ENCODE data around the gene USE1. TPM values are rescaled to one million over a fixed set of nuclear protein-coding genes. Genes with fewer than 3 reads are reported as not detected.
"Not testable (repeated sequence)": the region's sequence is repeated elsewhere in the genome, so short reads cannot be mapped to it uniquely, and the experiment has no call there.

Gene USE1, protein sequence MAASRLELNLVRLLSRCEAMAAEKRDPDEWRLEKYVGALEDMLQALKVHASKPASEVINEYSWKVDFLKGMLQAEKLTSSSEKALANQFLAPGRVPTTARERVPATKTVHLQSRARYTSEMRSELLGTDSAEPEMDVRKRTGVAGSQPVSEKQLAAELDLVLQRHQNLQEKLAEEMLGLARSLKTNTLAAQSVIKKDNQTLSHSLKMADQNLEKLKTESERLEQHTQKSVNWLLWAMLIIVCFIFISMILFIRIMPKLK
- total RNA-seq: 21.7 TPM

DNA sequence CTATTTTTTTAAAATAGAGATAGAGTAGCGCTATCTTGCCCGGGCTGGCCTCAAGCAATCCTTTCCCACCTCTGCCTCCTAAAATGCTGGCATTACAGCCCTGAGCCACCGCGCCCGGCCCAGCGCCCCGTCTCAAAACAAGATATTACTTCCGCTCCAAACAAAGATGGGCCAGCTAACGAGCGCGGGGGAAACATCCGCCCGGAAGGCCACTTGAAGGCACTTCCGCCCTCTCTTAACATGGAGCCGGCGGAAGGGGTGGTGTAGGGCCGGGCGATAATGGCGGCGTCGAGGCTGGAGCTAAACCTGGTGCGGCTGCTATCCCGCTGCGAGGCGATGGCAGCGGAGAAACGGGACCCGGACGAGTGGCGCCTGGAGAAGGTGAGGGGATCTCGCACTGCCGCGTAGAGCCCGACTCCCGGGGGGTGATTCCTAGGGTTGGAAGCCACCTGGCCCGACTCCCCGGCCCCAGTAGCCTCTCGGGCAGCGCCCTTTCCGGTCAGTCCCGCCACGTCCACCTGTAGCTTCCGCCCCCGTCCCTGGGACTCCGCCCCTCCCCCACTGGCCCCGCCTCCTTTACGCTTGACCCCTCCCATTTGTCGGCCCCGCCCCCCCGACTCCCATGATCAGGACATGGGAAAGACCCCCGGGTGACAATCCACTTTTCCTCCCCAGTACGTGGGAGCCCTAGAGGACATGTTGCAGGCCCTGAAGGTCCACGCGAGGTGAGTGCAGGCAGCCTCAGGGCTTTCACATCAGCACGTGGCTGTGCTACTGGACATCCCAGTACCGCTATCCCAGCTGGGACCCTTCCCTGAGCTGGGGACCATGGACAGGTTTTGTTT, at the start of gene USE1:
Gene USE1 (plus strand): TSS at position 231 of the 845 bp plus-strand sequence. CDS start 49 bp downstream, at position 280.
- peak; percentile 85 for ATAC-seq

DNA sequence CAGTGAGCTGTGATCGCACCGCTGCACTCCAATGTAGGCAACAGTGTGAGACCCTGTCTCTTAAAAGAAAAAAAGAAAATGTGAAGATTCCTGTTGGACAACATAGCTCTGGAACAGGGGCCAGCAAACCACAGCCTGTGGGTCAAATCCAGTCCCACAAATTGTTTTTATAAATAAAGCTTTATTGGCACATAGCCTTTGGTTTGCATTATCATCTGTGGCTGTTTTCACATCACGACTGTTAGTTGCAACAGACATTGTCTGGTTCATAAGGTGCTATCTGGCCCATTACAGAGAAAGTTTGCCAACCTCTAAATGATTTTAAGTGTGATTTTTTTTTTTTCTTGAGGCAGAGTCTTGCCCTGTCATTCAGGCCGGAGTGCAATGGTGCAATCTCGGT, 49.4 kb upstream of the USE1 start:
- no peak for ATAC-seq

DNA sequence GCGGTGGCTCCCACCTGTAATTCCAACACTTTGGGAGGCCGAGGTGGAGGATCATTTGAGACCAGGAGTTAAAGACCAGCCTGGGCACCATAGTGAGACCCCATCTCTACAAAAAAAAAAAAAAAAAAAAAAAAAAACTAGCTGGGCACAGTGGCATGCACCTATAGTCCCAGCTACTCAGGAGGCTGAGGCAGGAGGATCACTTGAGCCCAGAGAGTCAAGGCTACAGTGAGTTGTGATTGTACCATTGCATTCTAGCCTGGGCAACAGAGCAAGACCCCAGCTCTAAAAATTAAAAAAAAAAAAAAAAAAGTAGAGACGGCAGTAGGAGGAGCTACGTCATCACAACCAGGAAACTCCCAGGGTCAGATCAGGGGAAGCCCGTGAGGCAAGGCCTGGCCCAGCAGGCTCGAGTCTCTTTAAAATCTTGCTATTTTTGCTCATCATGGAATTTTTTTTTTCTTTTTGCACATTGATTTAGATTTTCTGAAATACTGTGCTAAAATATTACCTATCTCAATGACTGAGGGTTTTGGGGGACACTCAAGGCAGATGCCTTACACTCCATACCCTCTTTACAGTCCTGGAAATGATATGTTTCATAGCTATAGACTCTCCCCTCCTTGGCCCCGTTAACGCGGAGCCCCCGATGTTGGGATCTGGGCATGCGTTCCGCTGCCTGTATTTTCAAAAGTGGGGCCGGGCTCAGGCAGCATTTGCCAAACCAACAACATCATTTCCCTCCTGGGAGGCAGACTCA, 44.4 kb upstream of the USE1 start:
- ATAC-seq: no peak

GRCh38 chr19:17171874-17172273, 43.3 kb upstream of the USE1 start:
- no peak for ATAC-seq

DNA sequence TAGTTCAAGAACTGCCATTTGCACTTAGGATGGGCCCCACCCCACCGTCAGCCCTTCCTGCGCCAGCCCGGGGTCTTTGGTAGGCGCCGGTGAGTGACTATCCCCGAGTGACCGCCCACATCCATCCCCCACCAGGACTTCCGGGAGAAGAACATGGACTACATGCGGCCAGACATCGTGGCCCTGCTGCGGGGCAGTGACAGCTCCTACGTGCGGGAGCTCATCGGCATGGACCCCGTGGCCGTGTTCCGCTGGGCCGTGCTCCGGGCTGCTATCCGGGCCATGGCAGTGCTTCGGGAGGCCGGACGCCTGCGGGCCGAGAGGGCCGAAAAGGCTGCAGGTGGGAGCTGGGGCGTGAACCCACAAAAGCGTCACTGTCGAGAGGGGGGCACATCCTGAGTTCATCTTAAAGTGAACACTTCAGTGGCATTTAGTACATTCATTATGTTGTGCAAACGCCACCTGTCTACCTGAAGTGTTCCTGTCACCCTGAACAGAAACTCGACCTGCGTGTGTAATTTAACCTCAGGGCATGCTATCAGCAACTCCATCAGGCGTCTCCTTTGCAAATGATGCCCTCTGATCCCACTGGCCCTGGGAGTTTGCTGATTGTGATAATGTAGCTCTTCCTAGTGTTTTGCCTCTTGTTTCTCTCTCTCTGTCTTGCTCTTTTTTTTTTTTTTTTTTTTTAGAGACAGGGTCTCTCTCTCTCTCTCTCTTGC, 42.4 kb upstream of the USE1 start:
- ATAC-seq: no peak

GRCh38 chr19:17178291-17178690, 36.9 kb upstream of the USE1 start:
- ATAC-seq: no peak

GRCh38 chr19:17180997-17181702, 34.0 kb upstream of the USE1 start:
- ATAC-seq: no peak

DNA sequence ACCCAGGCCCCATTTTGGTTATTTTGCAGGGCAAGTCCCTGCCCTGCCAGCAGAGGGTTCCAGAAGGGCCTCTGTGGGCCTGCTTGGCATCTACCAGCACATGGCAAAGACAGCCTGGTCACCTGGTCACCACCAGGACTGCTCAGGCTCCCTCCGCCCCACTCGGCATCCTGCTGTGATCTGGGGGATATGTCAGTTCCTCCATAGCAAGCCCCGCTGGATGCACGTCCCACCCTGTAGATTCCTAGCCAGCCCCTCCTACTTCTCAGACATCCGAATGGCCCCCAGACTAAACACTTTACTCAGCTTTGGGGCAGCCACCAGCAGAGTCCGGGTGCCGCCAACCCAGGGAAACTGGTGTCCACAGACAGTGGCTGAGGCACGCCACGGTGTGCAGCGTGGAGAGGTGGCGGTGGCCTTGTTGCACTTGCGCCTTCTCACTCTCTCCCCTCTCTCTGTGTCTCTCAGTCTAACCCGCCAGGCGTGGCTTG, 31.8 kb upstream of the USE1 start:
- peak; percentile 26 for ATAC-seq

DNA sequence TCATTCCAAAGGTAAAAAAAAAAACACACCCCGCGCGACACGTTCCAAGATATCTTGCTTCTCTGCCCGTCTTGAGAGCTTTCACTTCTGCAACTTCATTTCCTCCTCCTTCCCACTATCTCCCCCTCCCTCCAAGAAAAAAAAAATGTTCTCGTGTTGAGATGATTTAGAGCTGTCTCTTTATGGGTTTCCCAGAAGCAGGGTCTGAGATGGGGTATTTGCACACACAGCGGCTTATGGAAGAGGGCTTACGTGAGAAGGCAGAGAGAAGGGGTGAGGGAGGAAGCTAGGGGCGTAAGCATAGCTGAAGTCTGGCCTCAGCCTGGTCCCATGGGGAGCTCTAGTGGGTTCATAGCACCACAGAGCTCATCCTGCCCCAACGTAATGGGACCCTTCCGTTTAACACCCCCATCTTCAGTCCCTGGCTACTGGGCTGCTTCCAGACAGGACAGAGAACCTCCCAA, 31.3 kb upstream of the USE1 start:
- ATAC-seq: peak; percentile 26

DNA sequence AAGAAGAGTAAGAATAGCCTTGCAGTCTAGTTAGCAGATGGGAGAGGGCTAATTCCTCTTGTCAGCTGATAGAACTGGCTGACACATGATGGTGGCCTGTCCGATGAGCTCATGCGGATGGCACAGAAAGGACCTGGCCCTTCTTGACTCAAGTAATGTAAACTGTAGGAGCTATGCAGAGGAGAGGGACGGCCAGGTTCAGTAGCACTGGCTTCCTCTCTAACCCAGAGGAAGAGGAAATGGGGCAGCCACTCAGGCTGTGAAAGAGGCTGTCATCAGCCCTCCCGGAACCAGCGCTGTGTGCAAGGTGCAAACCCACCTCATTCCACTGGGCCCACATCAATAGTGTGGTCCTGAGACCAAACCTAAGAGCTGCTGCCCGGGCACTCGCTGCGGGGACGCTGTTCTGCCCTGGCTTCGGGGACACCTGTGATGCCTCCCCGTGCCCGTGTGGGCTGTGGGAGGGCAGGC, 30.8 kb upstream of the USE1 start:
- peak; percentile 46 for ATAC-seq

GRCh38 chr19:17185590-17185989, 29.6 kb upstream of the USE1 start:
- no peak for ATAC-seq

DNA sequence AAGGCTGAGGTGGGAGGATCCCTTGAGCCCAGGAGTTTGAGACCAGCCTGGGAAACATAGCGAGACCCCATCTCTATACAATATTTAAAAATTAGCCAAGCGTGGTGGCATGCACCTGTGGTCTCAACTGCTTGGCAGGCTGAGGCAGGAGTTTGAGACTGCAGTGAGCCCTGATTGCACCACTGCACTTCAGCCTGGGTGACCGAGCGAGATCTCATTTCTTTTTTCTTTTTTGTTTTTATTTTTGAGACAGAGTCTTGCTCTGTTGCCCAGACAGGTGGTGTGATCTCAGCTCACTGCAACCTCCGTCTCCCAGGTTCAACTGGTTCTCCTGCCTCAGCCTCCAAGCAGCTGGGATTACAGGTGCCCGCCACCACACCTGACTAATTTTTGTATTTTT, 23.4 kb upstream of the USE1 start:
- ATAC-seq: not testable (repeated sequence)

DNA sequence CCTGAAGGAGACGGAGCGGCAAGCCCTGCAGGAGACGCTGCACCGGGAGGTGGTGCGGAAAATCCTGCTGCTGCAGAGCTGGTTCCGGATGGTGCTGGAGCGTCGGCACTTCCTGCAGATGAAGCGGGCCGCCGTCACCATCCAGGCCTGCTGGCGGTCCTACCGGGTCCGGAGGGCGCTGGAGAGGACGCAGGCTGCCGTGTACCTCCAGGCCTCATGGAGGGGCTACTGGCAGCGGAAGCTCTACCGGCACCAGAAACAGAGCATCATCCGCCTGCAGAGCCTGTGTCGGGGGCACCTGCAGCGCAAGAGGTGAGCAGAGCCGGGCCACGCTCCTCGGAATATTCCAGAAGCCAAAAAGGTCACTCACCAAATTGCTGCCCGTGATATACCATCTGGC, 22.4 kb upstream of the USE1 start:
- no peak for ATAC-seq

DNA sequence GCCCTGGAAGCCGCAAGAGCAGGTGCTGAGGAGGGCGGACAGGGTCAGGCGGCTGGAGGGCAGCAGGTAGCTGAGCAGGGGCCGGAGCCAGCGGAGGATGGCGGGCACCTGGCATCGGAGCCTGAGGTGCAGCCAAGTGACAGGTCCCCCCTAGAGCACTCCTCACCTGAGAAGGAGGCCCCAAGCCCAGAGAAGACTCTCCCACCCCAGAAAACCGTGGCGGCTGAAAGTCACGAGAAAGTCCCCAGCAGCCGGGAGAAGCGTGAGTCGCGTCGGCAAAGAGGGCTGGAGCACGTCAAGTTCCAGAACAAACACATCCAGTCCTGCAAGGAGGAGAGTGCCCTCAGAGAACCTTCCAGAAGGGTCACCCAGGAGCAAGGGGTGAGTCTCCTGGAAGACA, 20.5 kb upstream of the USE1 start:
- ATAC-seq: no peak

DNA sequence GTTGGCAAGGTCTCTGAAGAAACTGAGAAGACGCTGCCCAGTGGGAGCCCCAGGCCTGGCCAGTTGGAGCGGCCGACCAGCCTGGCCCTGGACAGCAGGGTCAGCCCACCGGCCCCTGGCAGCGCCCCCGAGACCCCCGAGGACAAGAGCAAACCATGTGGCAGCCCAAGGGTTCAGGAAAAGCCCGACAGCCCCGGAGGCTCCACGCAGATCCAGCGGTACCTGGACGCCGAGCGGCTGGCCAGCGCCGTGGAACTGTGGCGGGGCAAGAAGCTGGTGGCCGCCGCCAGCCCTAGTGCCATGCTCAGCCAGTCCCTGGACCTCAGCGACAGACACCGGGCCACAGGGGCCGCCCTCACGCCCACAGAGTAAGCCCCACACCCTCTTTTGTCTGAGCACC, 20.1 kb upstream of the USE1 start:
- ATAC-seq: no peak

- ATAC-seq: no peak
Observed at GRCh38 chr19:17196610-17197009, 18.5 kb upstream of the USE1 start.

GRCh38 chr19:17197666-17198065, 17.5 kb upstream of the USE1 start:
- no peak for ATAC-seq

GRCh38 chr19:17200408-17201079, 14.6 kb upstream of the USE1 start:
- no peak for ATAC-seq

- peak; percentile 62 for ATAC-seq
Observed at GRCh38 chr19:17202249-17202648, 12.9 kb upstream of the USE1 start.

GRCh38 chr19:17202713-17203112, 12.4 kb upstream of the USE1 start:
- ATAC-seq: no peak

Measured in esophagus mucosa (tissue), 1 donor.